ENCODE measurements around the gene SUMO2. TPM values are rescaled to one million over a fixed set of nuclear protein-coding genes. Genes with fewer than 3 reads are reported as not detected.
"Not testable (repeated sequence)": the region's sequence is repeated elsewhere in the genome, so short reads cannot be mapped to it uniquely, and the experiment has no call there.

SUMO2 gene
- total RNA-seq, 1 experiment from 2014 or later, result 109 TPM

DNA sequence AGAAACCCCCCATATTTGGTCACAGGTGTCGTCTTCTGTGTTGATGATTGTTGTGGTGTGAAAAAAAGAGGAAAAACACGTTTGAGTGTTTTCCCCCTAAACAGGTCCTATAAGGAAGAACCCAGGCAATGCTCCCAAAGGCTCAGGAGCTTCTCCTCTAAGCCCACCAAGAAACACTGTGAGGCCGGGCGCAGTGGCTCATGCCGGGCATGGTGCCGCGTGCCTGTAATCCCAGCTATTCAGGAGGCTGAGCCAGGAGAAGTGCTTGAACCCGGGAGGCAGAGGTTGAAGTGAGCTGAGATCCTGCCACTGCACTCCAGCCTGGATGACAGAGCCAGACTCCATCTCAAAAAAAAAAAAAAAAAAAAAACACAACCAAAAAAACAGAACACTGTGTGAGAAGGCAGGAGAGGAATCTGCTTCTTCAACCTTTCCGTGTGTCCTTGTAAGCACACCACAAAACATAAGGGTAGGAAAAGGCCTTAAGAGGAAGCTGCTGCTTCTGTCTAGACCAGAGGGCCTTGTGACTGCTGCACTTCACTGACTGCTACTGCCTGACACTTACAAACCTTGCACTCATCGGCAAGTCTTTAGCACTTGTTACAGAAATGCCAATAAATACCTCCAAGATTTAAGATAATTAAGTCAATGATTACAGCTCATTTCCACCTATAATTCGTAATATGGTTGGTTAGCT, 37.8 kb downstream of the SUMO2 start:
- no peak for DNase-seq (ENCODE audit: low read depth)

DNA sequence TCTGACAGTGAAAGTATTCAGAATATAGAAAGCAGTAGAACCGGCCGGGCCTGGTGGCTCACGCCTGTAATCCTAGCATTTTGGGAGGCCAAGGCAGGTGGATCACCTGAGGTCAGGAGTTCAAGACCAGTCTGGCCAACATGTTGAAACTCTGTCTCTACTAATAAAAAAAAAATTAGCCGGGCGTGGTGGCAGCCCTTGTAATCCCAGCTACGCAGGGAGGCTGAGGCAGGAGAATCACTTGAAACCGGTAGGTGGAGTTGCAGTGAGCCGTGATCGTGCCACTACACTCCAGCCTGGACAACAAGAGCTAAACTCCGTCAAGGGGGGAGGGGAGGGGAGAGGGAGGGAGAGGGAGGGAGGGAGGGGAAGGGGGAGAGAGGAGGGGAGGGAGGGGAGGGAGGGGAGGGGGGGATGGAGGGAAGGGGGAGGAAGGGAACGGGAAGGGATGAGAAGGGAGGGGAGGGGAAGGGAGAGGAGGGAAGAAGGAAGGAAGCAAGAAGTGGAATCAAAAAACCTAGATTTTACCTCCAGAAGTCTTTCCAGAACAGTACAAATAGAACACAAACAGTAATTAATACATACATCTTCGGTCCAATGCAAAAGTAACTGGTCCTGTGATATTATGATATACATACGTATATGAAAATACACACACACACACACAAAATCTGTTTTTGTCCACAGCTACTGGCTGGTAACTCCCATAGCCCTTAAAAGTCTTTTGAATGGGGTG, 40.4 kb downstream of the SUMO2 start:
- DNase-seq (ENCODE audit: low read depth), result no peak

DNA sequence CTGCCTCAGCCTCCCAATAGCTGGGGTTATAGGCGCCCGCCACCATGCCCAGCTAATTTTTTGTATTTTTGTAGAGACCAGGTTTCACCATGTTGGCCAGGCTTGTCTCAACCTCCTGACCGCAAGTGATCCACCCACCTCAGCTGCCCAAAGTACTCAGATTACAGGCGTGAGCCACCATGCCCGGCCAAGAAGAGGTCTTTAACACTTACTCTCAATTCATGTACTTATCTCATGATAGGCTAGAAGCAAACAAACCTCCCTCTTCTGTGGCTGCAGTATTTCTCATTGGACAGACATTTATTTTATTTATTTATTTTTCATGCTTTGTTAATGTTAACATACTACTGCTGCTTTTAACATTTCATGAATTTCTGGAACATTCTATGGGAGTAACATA, 44.2 kb downstream of the SUMO2 start:
- DNase-seq (ENCODE audit: low read depth), result no peak

DNA sequence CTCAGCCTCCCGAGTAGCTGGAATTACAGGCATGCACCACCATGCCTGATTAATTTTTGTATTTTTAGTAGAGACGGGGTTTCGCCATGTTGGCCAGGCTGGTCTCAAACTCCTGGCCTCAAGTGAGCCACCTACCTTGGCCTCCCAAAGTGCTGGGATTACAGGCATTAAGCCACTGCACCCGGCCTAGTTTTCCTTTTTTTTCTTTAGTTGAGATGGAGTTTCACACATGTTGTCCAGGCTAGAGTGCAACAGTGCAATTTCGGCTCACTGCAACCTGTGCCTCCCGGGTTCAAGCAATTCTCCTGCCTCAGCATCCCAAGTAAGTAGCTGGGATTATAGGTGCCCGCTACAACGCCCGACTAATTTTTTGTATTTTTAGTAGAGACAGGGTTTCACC, 45.0 kb downstream of the SUMO2 start:
- not testable (repeated sequence) for DNase-seq (ENCODE audit: low read depth)

DNA sequence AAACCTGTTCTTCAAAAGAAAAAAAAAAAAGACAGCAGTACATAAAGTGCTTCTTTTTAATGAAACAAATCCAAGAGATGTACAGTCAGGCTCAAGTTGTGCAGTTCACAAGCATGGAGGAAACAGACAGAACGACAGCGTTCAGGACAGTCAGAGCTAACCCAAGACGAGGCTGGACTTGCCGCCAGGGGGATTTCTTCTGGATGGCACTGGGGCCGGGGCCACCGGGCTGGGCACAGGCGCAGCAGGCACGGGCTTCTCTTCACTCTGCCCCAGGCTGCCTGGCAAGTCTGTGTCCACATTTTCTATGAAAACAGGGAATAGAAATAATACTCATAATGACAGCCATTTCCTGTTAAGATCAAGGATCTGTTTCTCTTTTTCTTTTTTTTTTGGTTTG, 46.8 kb downstream of the SUMO2 start:
- DNase-seq (ENCODE audit: low read depth), result no peak

DNA sequence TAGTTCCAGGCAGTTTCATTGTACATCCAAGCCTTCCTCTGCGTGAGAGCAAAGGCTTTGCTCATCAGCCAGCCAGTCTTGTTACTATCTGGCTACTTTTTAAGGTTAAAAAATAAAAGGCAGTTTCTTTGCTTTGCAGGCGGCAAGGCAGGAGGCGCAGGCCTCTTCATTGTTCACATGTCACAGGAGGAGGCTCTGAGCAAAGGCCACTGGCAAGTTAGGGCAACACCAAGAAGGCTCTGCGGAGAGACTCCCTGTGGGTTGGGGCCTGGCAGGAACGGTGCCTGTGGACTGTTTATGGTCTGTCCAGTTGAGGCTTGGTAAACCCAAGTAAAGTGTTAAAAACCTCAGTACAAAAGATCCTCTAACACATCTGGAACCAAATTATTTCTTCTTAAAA, 47.3 kb downstream of the SUMO2 start:
- DNase-seq (ENCODE audit: low read depth), result no peak

DNA sequence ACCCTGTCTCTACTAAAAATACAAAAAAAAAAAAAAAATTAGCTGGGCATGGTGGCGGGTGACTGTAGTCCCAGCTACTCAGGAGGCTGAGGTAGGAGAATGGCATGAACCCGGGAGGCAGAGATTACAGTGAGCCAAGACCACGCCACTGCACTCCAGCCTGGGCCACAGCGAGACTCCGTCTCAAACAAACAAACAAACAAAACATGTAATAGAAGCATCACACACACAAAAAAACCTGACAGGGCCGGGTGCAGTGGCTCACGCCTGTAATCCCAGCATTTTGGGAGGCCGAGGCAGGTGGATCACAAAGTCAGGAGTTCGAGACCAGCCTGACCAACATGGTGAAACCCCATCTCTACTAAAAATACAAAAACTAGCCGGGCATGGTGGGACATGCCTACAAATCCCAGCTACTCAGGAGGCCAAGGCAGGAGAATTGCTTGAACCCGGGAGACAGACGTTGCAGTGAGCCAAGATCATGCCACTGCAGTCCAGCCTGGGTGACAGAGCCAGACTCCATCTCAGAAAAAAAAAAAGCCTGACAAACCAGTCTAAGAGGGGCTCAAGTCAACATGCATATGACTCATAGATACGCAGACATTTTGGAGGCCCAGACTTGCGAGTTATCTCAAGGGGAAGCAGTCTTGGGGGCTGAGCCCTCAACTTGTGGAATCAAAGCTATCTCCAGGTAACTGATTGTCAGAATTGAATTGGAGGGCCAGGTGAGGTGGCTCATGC, 49.0 kb downstream of the SUMO2 start:
- not testable (repeated sequence) for DNase-seq (ENCODE audit: low read depth)

DNA sequence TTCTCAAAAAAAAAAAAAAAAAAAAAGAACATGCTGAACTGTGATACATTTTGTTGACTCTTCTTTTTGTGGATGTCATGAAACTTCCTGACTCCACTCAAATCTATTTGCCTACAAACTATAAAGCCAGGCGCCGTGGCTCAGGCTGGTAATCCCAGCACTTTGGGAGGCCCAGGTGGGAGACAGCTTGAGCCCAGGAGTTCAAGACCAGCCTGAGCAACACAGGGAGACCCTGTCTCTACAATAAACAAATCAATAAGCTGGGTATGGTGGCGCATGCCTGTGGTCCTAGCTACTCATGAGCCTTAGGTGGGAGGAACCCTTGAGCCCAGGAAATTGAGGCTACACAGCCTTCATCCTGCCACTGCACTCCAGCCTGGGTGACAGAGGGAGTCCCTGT, 49.8 kb downstream of the SUMO2 start:
- DNase-seq (ENCODE audit: low read depth), result no peak

DNA sequence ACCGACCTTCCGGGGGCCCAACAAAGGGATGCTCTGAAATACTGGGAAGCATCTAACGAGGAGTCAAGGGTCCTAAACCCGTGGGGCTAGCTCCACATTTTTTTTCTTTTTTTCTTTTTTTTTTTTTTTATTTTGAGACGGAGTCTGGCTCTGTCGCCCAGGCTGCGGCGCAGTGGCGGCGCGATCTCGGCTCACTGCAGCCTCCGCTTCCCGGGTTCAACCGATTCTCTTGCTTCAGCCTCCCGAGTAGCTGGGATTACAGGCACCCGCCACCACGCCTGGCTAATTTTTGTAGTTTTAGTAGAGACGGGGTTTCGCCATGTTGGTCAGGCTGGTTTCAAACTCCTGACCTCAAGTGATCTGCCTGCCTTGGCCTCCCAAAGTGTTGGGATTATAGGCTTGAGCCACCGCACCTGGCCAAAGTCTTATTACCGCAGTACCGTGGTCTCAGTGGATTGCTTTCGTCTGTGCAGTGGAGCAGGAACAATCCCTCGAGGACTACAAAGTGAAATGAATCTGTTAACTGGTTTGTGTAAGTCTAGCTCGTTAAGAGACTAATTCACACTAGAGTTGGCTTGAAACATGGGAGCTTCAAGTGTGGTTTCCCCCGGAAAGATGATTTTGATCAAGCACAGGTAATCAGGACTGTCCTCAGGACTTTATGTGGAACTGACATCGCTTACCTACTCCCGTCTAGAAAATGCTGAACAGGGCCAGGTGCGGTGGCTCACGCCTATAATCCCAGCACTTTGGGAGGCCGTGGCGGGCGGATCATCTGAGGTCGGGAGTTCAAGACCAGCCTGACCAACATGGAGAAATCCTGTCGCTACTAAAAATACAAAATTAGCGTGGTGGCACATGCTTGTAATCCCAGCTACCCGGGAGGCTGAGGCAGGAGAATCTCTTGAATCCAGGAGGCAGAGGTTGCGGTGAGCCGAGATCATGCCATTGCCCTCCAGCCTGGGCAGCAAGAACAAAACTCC, 50.5 kb downstream of the SUMO2 start:
- not testable (repeated sequence) for DNase-seq (ENCODE audit: low read depth)

DNA sequence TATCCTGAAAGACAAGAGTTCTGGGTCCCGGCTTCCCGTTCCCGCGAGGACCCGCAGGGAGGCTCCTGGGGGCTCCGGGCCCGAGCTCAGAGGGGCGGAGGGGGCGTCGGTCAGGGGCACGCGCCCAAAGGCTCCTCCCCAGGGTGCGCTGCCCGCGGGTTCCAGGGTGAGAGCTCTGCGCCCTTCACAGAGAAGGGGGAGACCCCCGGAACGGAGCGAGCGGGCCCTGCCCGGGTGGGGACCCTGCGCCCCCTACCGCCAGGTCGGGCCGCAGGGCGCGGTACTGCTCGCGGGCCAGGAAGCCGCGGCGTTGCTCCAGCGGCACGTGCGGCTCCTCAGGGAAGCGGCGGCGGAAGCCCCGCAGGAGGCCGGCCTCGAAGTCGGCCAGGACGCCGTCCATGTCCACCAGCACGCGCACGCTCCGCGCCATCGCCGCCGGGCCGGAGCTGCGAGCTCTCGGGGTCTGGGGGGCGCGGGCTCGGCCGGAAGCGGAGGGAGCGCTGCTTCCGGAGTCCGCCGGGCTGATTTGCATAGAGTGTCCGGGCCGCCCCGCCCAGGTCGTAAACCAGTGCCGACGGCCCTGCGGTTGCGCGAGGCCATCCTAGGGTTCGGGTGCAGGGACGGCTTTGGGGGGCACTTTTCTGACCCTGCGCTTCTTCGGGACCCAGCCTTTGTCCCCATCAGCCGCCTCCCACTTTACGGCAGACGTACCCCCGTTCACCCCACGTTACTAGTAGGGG, 51.3 kb downstream of the SUMO2 start, which contains the start of gene NT5C:
TSS of gene NT5C (minus strand) at position 465 of the 740 bp plus-strand sequence. CDS start at position 430, 35 bp downstream.
- peak; percentile 78 for DNase-seq (ENCODE audit: low read depth)

DNA sequence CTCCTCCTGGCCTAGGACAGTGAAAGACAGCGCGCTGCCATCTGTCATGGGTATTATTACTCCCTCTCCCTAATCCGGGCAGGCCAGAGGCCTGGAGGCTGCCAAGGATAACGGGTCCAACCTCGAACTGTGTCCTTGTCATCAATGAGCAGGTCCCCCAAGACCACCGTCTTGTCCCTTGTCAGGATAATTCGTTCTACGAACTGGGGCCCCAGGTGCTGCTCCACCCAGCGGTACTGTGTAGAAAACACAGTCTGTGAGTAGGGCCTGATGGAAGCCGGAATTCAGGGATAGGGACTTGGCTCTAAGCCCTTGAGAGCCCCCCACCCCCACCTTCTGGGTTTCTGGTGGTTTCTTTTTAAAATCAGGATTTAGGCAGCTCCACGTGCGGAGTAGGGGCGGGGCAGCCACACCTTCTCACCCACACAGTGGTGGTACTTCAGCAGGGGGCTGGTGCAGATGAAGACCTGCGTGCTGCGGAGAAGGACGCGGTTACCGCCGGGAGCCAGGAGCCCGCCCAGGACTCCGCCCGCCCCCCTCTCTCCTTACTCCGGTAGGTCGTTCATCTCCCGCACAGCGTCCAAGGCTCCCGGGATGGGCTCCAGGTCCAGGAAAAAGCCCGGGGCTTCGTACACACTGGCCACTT, 52.0 kb downstream of the SUMO2 start:
- peak; percentile 68 for DNase-seq (ENCODE audit: low read depth)

DNA sequence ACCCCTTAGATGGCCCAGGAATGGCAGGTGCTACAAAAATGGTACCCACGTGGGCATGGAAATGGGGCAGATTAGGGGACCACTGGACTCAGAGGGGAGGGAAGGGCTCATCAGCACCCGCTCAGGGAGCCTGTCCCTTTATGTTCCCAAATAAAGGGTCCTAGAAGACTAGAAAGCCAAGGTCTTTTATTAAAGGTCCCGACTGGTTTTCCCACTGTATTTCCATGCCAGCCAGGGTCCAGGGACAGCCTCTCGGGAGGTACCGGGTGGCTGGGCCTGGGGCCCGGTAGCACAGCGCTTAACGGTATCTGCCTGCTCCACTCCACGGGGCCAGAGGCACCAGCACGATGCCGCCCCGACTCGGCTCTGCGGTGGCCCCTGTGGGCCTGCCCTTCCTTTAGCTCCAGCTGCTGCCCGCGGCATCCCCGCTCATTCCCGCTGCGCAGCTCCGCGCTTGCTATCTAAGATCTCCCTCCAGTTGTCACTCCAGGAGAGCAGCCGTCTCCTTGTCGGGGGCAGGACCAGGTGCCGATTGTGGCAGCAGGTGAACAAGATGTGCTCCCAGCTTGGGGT, 52.6 kb downstream of the SUMO2 start:
- DNase-seq (ENCODE audit: low read depth), result no peak

DNA sequence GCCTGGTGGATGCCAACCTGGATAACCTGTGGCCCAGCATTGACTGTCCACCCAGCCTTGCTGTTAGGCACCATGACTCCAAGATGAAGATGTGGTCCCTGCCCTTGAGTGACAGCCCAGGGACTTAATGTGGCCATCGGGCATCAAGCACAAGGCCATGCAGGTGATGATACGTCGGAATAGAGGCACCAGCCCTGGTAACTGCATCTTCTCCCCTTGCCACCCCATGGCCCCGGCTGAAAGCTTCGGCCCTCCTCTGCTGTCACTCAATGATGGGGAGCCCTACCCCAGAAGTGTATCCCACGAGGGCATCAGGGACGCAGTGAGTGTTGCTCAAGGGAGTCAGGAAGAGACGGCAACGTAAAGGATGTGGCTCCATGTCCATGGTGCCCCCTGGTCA, 53.2 kb downstream of the SUMO2 start:
- no peak for DNase-seq (ENCODE audit: low read depth)

DNA sequence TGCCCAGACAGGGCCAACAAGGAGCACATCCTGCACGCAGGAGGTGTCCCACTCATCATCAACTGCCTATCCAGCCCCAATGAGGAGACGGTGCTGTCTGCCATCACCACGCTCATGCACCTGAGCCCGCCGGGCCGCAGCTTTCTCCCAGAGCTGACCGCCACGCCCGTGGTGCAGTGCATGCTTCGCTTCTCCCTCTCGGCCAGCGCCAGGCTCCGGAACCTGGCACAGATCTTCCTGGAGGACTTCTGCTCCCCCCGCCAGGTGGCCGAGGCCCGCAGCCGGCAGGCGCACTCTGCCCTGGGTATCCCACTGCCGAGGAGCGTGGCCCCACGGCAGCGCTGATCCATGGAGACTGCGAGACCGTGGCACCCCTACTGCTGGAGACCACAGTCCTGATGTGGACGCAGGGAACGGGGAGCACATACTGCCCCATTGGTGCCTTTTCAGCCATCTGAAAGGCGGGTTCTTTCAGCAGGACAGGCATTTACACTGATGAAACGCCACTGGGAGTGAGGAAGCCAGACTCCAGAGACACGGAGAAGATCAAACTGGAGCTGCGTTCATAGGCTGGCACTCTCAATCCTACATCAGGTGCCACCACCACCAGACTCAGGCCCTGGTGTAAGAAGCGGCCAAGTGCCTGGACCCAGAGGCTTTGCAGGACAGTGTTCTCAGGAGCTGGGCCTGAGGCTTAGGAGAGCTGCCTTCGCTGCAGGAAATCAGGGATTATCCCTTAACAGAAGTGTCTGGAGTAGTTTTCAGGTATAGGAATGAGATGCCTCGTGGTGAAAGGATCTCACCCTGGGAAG, 53.9 kb downstream of the SUMO2 start:
- DNase-seq (ENCODE audit: low read depth), result no peak

DNA sequence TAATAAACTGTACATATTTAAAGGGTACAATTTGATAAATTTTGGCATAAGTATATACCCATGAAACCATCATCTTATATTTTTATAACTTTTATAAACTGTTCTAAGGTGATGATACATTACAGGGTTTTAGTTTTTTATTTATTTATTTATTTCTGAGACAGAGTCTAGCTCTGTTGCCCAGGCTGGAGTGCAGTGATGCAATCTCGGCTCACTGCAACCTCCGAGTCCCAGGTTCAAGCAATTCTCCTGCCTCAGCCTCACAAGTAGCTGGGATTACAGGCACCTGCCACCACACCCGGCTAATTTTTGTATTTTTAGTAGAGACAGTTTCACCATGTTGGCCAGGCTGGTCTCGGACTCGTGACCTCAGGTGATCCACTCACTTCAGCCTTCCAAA, 54.8 kb downstream of the SUMO2 start:
- DNase-seq (ENCODE audit: low read depth), result not testable (repeated sequence)

DNA sequence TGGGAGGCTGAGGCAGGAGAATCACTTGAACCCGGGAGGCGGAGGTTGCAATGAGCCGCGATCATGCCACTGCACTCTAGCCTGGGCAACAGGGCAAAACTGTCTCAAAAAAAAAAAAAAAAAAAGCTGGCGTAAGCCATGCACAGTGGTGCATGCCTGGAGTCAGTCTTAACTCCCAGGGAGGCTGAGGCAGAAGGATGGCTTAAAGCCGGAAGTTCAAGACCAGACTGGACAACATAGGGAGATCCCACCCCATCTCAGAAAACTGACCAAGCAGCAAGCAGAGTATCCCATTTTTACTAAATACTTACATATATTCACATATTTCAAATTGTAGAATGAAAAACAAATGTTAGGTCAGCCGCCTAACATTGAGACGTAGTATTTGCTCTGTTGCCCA, 55.8 kb downstream of the SUMO2 start:
- no peak for DNase-seq (ENCODE audit: low read depth)

DNA sequence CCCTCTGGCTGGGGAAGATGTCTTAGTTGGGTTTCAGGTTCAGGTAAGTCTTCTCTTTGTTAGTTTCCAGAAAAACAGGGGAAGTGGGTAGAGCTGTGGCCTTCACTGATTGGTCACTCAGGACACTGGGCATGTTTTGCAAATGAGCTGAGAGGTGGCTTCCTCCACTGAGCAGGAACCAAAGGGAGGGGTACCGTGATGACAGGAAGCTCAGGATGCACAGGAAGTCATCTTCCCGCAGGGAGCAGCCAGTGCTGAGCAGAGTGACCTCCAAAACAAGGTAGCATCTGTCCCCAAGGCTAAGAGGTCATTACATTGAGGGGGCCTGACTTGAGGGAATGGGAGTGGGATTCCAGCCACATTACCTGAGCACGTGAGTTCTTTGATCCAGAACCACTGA, 56.8 kb downstream of the SUMO2 start:
- no peak for DNase-seq (ENCODE audit: low read depth)

DNA sequence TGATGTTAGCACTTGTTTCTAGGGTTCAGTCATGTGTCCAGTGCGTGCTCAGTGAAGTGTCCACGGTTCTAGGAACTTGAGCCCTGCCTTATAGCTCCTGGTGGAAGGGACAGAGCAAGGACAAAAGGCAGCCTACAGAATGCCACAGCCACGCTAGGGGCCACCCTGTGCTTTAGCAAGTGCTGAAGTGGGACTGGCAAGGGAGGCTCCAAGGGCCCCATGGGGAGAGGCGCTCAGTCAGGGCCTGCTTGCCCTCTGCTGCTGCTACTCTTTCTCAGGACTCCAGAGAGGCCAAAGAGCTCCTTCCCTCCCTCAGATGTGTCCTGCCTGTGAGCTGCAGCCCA, 58.0 kb downstream of the SUMO2 start:
- DNase-seq (ENCODE audit: low read depth), result no peak
